Suppressor macrophage treated with lipopolysaccharide for 1 hour (primary cell): ENCODE data around the gene TMEM178A.
A peak's percentile ranks its signal among the peaks of the same experiment; 100 is the strongest.
"Not testable (repeated sequence)": the region's sequence is repeated elsewhere in the genome, so short reads cannot be mapped to it uniquely, and the experiment has no call there.

Experiments
- DNase-seq, 3 donors: peaks; one replicate each; pipeline ENCODE4 v3.0.0-alpha.2; 2020 to 2022

Gene TMEM178A

GRCh38 chr2:39649511-39649910, 16.2 kb upstream of the TMEM178A start:
- no peak for DNase-seq

- no peak for DNase-seq
Observed at GRCh38 chr2:39650468-39650867, 15.2 kb upstream of the TMEM178A start.

- not testable (repeated sequence) for DNase-seq
Observed at GRCh38 chr2:39656215-39656614, 9.5 kb upstream of the TMEM178A start.

- DNase-seq: no peak
Observed at GRCh38 chr2:39657287-39657937, 8.3 kb upstream of the TMEM178A start.

- no peak for DNase-seq
Observed at GRCh38 chr2:39658371-39658770, 7.3 kb upstream of the TMEM178A start.

- no peak for DNase-seq
Observed at GRCh38 chr2:39659765-39660611, 5.7 kb upstream of the TMEM178A start.

GRCh38 chr2:39660612-39661236, 5.0 kb upstream of the TMEM178A start:
- no peak for DNase-seq

- no peak for DNase-seq
Observed at GRCh38 chr2:39661826-39662225, 3.9 kb upstream of the TMEM178A start.

- DNase-seq: no peak
Observed at GRCh38 chr2:39663187-39663930, 2.4 kb upstream of the TMEM178A start.

- no peak for DNase-seq
Observed at GRCh38 chr2:39664232-39664887, 1.4 kb upstream of the TMEM178A start.

- no peak for DNase-seq
Observed at GRCh38 chr2:39664888-39665591, 677 bp upstream of the TMEM178A start.

GRCh38 chr2:39666491-39667101, 879 bp downstream of the TMEM178A start:
- DNase-seq: no peak

- DNase-seq: peak; percentile 46 to 57 (median 52)
Observed at GRCh38 chr2:39667104-39667885, 1.6 kb downstream of the TMEM178A start.

GRCh38 chr2:39667886-39668276, 2.2 kb downstream of the TMEM178A start:
- DNase-seq: no peak

GRCh38 chr2:39668576-39669080, 2.9 kb downstream of the TMEM178A start:
- DNase-seq: no peak

- DNase-seq: no peak
Observed at GRCh38 chr2:39671604-39672003, 5.9 kb downstream of the TMEM178A start.

- DNase-seq: no peak
Observed at GRCh38 chr2:39673018-39673417, 7.3 kb downstream of the TMEM178A start.

- DNase-seq: no peak
Observed at GRCh38 chr2:39676342-39676741, 10.6 kb downstream of the TMEM178A start.

GRCh38 chr2:39678170-39678569, 12.5 kb downstream of the TMEM178A start:
- DNase-seq: no peak

- DNase-seq: peak in 1 of 3 donors; percentile 23
Observed at GRCh38 chr2:39679805-39680204, 14.1 kb downstream of the TMEM178A start.
